ENCODE results near the gene CHRNE.

- TF ChIP-seq CTCF (IDR thresholded peaks at IDR 0.05) = no peak
- no peak for TF ChIP-seq POLR2A (IDR thresholded peaks at IDR 0.05)
These were observed 38.4 kb upstream of the CHRNE start for GRCh38 chr17:4941319-4941610.

Data from body of pancreas (tissue), 4 donors.